HG03575 (cell line): ENCODE measurements around the gene ITM2C.

ENCODE experiments used
- ATAC-seq: cut with Tn5 transposase; IDR thresholded peaks from one replicate; pipeline ENCODE4 v1.9.1; 2021; ENCODE audit not compliant: unreplicated experiment, insufficient number of reproducible peaks, low FRiP score; ENCODE audit errors: extremely low read depth

The ITM2C gene

DNA sequence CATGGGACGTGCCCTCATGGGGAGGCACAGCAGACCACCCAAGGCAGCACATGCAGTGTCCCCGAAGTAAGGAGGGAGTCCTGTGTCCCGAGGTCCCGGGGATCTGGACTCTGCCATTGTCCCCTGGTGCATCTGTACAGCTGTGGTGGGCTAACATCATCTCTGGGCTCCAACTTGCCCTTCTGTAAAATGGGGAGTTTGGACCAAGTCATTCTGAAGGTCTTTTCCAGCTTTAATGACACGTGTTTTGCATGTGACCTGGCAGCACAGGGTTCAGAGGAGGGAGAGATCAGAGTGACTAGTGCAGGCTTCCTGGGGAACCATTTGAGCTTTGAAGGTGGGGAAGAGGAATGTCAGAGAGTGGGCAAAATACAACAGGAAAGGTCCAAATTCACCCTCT is 21.5 kb downstream of the ITM2C start:
- no peak for ATAC-seq

GRCh38 chr2:230886671-230887071 is 21.9 kb downstream of the ITM2C start:
- ATAC-seq, result no peak

DNA sequence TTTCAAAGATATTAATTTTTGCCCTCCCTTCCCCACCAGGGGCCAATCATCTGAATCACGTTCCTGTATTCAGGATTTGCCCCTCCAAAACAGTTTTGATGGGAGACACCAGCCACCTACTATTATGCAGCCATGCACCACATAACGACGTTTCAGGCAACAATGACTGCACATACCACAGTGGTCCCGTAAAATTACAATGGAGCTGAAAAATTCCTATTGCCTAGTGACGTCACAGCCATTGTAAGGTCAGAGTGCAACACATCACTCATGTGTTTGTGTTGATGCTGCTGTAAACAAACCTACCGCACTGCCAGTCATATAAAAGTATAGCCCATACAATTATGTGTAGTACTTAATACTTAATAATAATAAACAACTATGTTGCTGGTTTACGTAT is 22.6 kb downstream of the ITM2C start:
- no peak for ATAC-seq

DNA sequence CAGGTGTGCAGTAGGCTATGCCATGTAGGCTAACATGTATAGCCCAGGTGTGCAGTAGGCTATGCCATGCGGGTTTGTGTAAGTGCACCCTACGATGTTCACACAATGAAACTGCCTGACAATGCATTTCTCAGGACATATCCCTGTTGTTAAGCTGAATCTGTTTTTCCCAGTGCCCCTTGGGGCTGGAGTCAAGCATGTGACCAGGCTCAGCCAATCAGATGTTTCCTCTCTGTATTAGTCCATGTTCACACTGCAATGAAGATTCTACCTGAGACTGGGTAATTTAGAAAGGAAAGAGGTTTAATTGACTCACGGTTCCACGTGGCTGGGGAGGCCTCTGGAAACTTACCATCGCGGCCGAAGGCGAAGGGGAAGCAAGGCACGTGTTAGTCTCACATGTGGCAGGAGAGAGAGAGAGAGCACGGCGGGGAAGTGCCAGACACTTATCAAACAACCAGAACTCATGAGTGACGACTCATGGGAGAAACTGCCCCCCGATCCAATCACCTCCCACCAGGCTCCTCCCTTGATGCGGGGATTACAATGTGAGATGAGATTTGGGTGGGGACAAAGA is 24.2 kb downstream of the ITM2C start:
- no peak for ATAC-seq

GRCh38 chr2:230889911-230890601 is 25.3 kb downstream of the ITM2C start:
- no peak for ATAC-seq

- no peak for ATAC-seq
Observed at GRCh38 chr2:230890646-230891045, 25.9 kb downstream of the ITM2C start.

DNA sequence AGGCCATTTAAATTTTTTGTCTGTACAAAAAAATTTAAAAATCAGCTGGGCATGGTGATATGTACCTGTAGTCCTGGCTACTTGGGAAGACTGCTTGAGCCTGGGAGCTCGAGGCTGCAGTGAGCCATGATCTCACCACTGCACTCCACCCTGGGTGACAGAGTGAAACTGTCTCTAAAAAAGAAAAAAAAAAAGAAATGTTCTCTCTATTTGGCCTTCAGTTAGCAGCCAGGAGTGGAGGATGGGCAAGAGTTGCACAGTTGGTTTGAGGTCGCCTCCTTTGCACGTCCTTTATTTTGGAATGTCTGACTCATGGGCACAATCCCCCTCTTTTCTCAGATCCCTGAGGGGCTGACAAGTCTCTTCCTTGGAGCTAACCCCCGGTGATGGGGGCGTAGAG is 26.3 kb downstream of the ITM2C start:
- ATAC-seq, result no peak

- no peak for ATAC-seq
Observed at GRCh38 chr2:230891509-230891908, 26.8 kb downstream of the ITM2C start.

DNA sequence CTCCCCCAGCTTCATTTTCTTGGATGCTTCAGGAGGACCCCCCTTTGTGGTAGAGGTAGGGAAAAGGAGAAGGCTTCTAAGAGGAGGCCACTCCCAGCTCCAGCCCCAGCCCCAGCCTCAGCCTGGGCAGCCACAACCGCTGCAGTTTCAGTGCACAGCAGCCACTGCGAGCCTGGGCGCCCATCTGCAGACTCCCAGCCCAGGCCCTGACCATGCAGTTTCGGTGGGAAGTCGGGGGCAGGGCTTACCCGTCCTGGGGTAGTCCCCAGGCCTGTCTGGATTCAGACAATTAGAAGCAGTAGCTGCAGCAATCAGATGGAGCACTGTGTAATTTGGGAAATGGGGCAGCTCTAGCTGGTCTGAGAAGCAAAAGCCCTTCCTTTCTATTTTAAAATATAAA is 28.6 kb downstream of the ITM2C start:
- ATAC-seq, result no peak

GRCh38 chr2:230893841-230894781 is 29.4 kb downstream of the ITM2C start:
- no peak for ATAC-seq

DNA sequence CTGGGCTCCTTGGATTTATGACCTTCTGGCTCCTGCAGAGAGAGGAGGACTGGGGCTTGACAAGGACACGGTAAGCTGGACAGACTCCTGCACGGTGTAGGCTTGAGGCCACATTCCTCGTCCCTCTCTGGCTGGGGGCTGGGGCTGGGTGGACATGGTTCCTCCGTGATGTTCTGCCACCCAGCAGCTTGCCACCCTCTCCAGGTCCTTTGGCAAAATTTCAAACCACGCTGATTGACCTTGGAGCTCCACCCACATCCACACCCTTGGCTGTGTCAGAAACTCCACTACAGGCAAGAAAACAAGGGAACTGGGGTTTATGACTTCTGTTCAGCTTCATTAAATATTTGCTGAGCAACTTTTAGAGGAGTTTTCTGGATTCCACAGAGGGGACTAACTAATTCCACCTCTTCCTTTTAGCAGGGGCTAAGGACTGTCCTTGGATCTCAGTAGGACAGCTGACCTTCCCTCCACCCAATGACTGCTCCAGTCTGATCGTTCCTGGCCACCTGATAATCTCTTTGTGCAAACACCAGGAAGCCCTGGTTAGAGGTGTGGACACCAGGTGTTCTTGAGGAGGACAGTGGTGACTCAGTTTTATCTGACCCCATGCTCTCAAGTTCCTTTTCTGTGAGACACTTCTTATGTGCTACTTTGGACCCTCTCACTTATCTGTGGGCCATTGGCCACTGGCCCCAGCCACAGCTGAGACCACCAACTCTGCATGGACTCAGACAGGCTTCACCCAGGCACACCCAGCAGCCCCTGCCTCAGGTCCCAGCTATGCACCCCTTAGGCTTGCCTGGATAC is 31.0 kb downstream of the ITM2C start:
- ATAC-seq, result no peak

DNA sequence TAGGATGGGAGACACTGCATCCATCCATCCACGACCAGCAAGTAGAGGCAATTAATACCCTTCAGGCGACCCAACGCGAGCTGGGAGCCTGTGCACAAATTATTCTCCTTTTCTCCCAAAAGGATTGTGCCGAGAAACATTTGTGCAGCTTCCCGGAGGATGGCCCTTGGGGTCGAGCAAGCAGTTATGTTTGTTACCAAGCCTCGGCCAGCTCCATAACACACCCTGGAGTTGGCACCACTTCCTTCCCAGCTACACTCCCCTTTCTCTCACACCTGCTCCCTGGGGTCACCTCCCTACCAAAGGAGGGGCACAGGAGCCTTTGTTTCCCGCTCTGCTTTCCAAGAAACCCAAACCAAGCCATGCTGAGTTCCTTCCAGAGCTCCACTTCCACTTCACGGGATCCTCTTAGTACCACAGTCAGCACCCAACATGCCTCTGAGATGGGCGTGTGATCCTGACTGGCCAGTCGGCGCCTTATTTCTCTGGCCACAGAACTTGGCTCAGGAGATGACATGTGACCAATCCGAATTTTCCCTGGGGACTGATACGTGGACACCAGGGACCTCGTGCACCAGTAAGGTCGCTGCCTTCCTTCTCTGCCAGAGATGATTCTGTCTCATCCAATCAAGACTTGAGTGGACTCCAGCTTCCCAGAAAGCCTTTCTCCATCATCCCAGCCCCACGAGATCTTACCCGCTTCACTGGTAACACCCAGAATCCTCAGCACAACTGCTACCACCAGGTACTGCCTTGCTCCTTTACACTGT is 31.8 kb downstream of the ITM2C start:
- no peak for ATAC-seq

GRCh38 chr2:230898016-230898712 is 33.4 kb downstream of the ITM2C start:
- no peak for ATAC-seq

GRCh38 chr2:230898713-230899091 is 34.0 kb downstream of the ITM2C start:
- ATAC-seq, result no peak

DNA sequence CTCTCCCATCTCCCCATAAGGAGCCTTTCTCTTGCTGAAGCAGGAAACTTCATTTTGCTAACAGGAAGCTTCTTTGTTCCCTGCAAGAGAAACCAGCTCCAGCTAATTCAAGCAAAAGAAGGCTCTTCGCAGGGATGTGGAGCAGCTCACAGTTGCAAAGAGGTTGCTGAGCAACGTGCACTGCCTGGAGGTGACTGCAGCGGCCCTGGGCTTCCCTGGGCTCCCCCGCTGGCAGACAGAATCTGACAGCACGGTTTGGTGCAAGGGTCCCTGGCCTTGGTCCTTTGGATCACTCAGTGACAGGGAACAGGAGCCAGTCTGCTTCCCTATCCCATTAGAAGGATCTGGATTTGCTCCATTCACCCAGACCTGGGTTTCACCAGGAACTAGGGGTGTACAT is 34.5 kb downstream of the ITM2C start:
- no peak for ATAC-seq

GRCh38 chr2:230899786-230900185 is 35.0 kb downstream of the ITM2C start:
- no peak for ATAC-seq

GRCh38 chr2:230900336-230900995 is 35.7 kb downstream of the ITM2C start:
- ATAC-seq, result no peak

- ATAC-seq, result no peak
Observed at GRCh38 chr2:230901006-230901405, 36.3 kb downstream of the ITM2C start.
